Measurements from ENCODE around the gene HPX.

HPX gene

GRCh38 chr11:6469599-6469998, 28.8 kb upstream of the HPX start:
- H3K4me3 ChIP-seq (ENCODE audit: control insufficient read depth, low read depth, low read length) = no peak overlapping the region
- no peak for TF ChIP-seq CTCF (conservative IDR thresholded peaks at IDR 0.05; ENCODE audit: control insufficient read depth, insufficient read depth, low read depth, low read length)
- DNase-seq (ENCODE audit: low read depth) = no peak

GRCh38 chr11:6468712-6469495, 28.1 kb upstream of the HPX start:
- no peak overlapping the region for H3K4me3 ChIP-seq (ENCODE audit: control insufficient read depth, low read depth, low read length)
- DNase-seq (ENCODE audit: low read depth) = peak; percentile 62
- TF ChIP-seq CTCF (conservative IDR thresholded peaks at IDR 0.05; ENCODE audit: control insufficient read depth, insufficient read depth, low read depth, low read length) = no peak

- TF ChIP-seq CTCF (conservative IDR thresholded peaks at IDR 0.05; ENCODE audit: control insufficient read depth, insufficient read depth, low read depth, low read length) = no peak
- no peak for DNase-seq (ENCODE audit: low read depth)
- no peak overlapping the region for H3K4me3 ChIP-seq (ENCODE audit: control insufficient read depth, low read depth, low read length)
Measured at GRCh38 chr11:6459099-6459450, 18.3 kb upstream of the HPX start.

DNA sequence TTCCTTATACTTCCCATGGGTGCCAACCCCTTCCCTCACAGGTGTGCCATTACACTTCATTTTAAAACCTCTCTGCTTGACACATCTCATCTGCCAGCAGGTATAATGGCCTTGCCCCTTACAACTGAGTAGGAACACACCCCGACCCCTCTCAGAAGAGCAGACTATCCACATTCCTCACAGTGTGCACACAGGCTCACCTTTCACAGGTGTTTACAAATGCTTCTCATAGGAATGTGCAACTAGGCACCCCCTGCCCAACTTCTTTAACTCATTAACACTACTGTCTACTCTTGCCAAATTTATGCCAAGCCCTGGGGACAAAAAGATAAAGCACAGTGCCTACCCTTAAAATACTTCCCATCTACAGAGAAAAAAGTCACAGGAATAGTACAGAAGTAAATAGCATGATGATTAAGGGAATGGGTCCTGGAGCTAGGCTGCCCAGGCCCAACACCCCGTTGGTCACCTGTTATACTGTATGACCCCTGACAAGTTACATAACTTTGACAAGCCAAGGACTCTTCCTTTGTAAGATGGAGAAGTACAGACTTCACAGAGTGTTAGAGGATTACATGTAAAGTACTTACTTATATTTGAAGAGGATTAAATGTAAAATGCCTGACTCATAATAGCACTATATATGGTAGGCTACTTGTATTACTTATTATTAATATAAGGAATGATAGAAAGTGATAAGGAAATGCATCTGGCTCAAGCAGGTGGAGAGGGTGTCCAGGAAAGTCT, 17.7 kb upstream of the HPX start:
- no peak overlapping the region for H3K4me3 ChIP-seq (ENCODE audit: control insufficient read depth, low read depth, low read length)
- no peak for TF ChIP-seq CTCF (conservative IDR thresholded peaks at IDR 0.05; ENCODE audit: control insufficient read depth, insufficient read depth, low read depth, low read length)
- no peak for DNase-seq (ENCODE audit: low read depth)

- TF ChIP-seq CTCF (conservative IDR thresholded peaks at IDR 0.05; ENCODE audit: control insufficient read depth, insufficient read depth, low read depth, low read length) = no peak
- DNase-seq (ENCODE audit: low read depth) = no peak
- H3K4me3 ChIP-seq (ENCODE audit: control insufficient read depth, low read depth, low read length) = no peak overlapping the region
Measured at GRCh38 chr11:6457581-6458320, 17.0 kb upstream of the HPX start.

DNA sequence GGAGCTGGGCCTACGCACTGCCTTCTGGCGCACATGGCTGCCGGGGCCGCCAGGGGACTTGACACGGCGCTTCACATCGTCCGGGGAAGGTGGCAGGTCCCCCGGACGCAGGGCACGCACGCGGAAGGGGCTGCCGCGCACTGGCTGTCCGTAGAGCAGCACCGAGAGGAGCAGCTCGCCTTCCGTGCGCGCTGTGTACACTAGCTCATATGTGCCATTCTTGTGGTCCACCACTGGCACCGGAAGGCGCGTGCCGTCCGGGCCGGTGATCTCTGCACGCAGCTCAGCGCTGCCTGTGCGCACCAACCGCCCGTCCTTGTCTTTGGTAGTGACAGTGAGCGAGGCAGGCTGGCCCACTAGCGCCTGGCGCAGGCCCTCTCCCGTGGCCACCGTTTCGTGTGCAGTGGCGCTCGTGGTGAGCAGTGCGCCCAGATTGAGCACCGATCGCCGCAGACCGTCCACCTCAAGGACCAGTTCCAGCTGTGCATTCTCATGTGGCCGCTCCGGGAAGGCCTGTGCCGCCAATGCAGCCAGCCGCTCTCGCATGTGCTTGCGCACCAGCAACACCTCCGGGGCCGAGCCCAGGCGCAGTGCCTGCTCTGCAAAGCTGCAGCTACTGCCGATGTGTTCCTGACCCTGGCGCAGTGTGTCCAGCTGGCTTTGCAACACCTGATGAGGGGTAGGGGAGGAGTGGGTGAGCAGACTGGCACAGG, 15.7 kb upstream of the HPX start:
- DNase-seq (ENCODE audit: low read depth) = no peak
- no peak overlapping the region for H3K4me3 ChIP-seq (ENCODE audit: control insufficient read depth, low read depth, low read length)
- no peak for TF ChIP-seq CTCF (conservative IDR thresholded peaks at IDR 0.05; ENCODE audit: control insufficient read depth, insufficient read depth, low read depth, low read length)
